Measurements from ENCODE around the gene PTPRCAP. TPM values are rescaled to one million over a fixed set of nuclear protein-coding genes. Genes with fewer than 3 reads are reported as not detected.

PTPRCAP gene
- polyA plus RNA-seq, 1 donor from 2014 or later, result 3.4 TPM

DNA sequence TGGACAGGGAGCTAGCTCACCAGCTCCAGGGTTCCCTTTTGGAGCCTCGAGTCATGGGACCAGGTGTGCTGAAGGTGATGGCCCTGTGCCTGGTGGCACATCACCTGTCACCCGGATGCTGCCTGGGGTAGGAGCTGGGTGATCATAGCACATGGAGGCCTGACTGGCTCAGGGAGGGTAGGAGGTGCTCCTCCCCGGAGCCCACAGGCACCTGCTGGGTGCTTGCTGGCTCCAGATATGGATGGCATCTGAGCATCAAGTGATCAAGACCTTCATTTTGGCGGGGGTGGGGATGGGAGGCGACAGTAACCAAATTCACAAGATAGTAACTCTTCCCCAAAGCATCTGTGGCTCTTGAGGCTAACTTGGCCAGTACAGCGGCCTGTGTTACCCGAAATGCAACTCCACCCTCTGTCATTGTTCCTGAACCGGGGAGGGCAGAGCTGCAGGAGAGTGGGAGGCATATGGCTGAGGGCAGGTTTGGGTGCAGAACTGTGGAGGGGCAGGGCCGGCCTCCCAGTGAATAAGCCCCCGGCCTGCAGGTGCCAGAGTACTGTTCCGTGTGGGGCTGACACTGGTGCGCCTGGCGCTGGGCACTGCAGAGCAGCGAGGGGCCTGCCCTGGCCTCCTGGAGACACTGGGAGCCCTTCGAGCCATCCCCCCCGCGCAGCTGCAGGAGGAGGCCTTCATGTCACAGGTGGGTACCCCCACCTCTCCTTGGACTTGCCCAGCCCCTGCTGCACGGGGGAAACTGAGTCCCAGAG lies 28.9 kb downstream of the PTPRCAP start:
- no peaks in the 10 kb centered on the region for H3K27me3 ChIP-seq (ENCODE audit: insufficient read depth, low read depth, low read length)
- no peaks in the 10 kb centered on the region for H3K9me3 ChIP-seq (ENCODE audit: low read length)
- no peak overlapping the region for H3K27ac ChIP-seq (ENCODE audit: low read length)
- TF ChIP-seq, protein P1, sequence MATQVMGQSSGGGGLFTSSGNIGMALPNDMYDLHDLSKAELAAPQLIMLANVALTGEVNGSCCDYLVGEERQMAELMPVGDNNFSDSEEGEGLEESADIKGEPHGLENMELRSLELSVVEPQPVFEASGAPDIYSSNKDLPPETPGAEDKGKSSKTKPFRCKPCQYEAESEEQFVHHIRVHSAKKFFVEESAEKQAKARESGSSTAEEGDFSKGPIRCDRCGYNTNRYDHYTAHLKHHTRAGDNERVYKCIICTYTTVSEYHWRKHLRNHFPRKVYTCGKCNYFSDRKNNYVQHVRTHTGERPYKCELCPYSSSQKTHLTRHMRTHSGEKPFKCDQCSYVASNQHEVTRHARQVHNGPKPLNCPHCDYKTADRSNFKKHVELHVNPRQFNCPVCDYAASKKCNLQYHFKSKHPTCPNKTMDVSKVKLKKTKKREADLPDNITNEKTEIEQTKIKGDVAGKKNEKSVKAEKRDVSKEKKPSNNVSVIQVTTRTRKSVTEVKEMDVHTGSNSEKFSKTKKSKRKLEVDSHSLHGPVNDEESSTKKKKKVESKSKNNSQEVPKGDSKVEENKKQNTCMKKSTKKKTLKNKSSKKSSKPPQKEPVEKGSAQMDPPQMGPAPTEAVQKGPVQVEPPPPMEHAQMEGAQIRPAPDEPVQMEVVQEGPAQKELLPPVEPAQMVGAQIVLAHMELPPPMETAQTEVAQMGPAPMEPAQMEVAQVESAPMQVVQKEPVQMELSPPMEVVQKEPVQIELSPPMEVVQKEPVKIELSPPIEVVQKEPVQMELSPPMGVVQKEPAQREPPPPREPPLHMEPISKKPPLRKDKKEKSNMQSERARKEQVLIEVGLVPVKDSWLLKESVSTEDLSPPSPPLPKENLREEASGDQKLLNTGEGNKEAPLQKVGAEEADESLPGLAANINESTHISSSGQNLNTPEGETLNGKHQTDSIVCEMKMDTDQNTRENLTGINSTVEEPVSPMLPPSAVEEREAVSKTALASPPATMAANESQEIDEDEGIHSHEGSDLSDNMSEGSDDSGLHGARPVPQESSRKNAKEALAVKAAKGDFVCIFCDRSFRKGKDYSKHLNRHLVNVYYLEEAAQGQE (IDR thresholded peaks at IDR 0.05; ENCODE audit: borderline replicate concordance), result no peak
- H3K9me2 ChIP-seq (ENCODE audit: insufficient read depth, low read length), result no peaks in the 10 kb centered on the region
- no peaks in the 10 kb centered on the region for H4K20me1 ChIP-seq (ENCODE audit: insufficient read depth)
- no peaks in the 10 kb centered on the region for H3F3A ChIP-seq (ENCODE audit: insufficient read depth, low read length, poor library complexity, severe bottlenecking)
- no peaks in the 10 kb centered on the region for H3K36me3 ChIP-seq (ENCODE audit: insufficient read depth, low read length)
- no peaks in the 10 kb centered on the region for H3K79me2 ChIP-seq (replicated peaks; ENCODE audit: insufficient read depth, low read length)
- H3K9ac ChIP-seq (ENCODE audit: low read length), result no peak overlapping the region
- no peak overlapping the region for H3K4me3 ChIP-seq (ENCODE audit: low read length)
- H3K4me2 ChIP-seq (ENCODE audit: low read length), result no peak overlapping the region
- no peak overlapping the region for H2AFZ ChIP-seq (ENCODE audit: low read depth, low read length)

DNA sequence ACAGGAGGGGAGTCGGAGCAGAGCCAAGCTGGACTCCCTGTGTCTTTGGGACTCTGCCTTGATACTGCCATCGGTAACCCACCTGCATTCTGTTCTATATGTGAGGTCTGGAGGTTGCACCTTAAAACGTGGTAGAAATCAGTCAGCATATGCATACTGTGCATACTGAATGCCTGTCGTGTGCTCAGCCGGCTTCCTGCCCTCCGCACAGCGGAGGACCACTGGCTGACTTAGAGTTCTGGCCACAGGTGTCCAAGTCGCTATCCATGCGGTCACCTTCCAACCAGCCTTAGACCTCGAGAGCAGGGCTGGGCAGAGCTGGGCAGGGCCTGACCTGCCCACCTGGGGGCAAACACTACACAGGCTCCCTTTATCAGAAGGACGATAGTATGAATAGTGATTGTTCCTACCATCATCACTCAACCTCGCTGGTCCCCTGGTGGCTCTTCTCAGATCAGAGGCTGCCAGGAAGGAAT lies 29.8 kb downstream of the PTPRCAP start:
- H3K9me2 ChIP-seq (ENCODE audit: insufficient read depth, low read length), result no peaks in the 10 kb centered on the region
- TF ChIP-seq SMC3 (conservative IDR thresholded peaks at IDR 0.05; ENCODE audit: poor library complexity) (no peak), POLR2AphosphoS5 (IDR thresholded peaks at IDR 0.05) (no peak), RAD21 (conservative IDR thresholded peaks at IDR 0.05) (no peak), TAF1 (IDR thresholded peaks at IDR 0.05; ENCODE audit: low read depth) (no peak), MXI1 (conservative IDR thresholded peaks at IDR 0.05; ENCODE audit: poor library complexity, severe bottlenecking) (no peak), EP300 (conservative IDR thresholded peaks at IDR 0.05; ENCODE audit: poor library complexity, severe bottlenecking) (no peak), EZH2 (IDR thresholded peaks at IDR 0.05; ENCODE audit: borderline replicate concordance, insufficient read depth, low read length, poor library complexity, severe bottlenecking) (no peak)
- TF ChIP-seq, protein P1 (IDR thresholded peaks at IDR 0.05; ENCODE audit: borderline replicate concordance), result no peak
- TF ChIP-seq, protein P2, sequence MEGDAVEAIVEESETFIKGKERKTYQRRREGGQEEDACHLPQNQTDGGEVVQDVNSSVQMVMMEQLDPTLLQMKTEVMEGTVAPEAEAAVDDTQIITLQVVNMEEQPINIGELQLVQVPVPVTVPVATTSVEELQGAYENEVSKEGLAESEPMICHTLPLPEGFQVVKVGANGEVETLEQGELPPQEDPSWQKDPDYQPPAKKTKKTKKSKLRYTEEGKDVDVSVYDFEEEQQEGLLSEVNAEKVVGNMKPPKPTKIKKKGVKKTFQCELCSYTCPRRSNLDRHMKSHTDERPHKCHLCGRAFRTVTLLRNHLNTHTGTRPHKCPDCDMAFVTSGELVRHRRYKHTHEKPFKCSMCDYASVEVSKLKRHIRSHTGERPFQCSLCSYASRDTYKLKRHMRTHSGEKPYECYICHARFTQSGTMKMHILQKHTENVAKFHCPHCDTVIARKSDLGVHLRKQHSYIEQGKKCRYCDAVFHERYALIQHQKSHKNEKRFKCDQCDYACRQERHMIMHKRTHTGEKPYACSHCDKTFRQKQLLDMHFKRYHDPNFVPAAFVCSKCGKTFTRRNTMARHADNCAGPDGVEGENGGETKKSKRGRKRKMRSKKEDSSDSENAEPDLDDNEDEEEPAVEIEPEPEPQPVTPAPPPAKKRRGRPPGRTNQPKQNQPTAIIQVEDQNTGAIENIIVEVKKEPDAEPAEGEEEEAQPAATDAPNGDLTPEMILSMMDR (IDR thresholded peaks at IDR 0.05; ENCODE audit: poor library complexity, severe bottlenecking), result no peak
- no peaks in the 10 kb centered on the region for H3K9me3 ChIP-seq (ENCODE audit: low read length)
- H4K20me1 ChIP-seq (ENCODE audit: insufficient read depth), result no peaks in the 10 kb centered on the region
- H3K9ac ChIP-seq (ENCODE audit: low read length), result no peak overlapping the region
- H3K4me2 ChIP-seq (ENCODE audit: low read length), result no peak overlapping the region
- H3F3A ChIP-seq (ENCODE audit: insufficient read depth, low read length, poor library complexity, severe bottlenecking), result no peaks in the 10 kb centered on the region
- H3K27me3 ChIP-seq (ENCODE audit: insufficient read depth, low read depth, low read length), result no peaks in the 10 kb centered on the region
- H2AFZ ChIP-seq (ENCODE audit: low read depth, low read length), result no peak overlapping the region
- no peaks in the 10 kb centered on the region for H3K36me3 ChIP-seq (ENCODE audit: insufficient read depth, low read length)
- no peak overlapping the region for H3K27ac ChIP-seq (ENCODE audit: low read length)
- H3K4me3 ChIP-seq (ENCODE audit: low read length), result no peak overlapping the region
- H3K79me2 ChIP-seq (replicated peaks; ENCODE audit: insufficient read depth, low read length), result no peaks in the 10 kb centered on the region

All from neural cell (in vitro differentiated cells).